ENCODE results near the gene FDX1. TPM values are rescaled to one million over a fixed set of nuclear protein-coding genes. Genes with fewer than 3 reads are reported as not detected.

FDX1 gene
- total RNA-seq, 1 donor from 2014 or later = 9.1 TPM

- Histone ChIP-seq H3K4me1 (peaks cover 13% of the 10 kb centered on the region), H3K27me3 (no peaks in the 10 kb centered on the region), H3K27ac (no peak overlapping the region), H3K36me3 (no peaks in the 10 kb centered on the region), H3K9me3 (no peaks in the 10 kb centered on the region), H3K4me3 (no peak overlapping the region)
- intact Hi-C loops (cut with DNase I) = no loop called here
- DNase-seq (ENCODE audit: extremely low spot score in 2 of 2) = no peak
- TF ChIP-seq, protein P1, sequence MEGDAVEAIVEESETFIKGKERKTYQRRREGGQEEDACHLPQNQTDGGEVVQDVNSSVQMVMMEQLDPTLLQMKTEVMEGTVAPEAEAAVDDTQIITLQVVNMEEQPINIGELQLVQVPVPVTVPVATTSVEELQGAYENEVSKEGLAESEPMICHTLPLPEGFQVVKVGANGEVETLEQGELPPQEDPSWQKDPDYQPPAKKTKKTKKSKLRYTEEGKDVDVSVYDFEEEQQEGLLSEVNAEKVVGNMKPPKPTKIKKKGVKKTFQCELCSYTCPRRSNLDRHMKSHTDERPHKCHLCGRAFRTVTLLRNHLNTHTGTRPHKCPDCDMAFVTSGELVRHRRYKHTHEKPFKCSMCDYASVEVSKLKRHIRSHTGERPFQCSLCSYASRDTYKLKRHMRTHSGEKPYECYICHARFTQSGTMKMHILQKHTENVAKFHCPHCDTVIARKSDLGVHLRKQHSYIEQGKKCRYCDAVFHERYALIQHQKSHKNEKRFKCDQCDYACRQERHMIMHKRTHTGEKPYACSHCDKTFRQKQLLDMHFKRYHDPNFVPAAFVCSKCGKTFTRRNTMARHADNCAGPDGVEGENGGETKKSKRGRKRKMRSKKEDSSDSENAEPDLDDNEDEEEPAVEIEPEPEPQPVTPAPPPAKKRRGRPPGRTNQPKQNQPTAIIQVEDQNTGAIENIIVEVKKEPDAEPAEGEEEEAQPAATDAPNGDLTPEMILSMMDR (IDR thresholded peaks at IDR 0.05) = no peak
- TF ChIP-seq POLR2AphosphoS5 (IDR thresholded peaks at IDR 0.05; ENCODE audit: insufficient read depth in 1 of 2, low read depth in 1 of 2) (no peak), POLR2A (IDR thresholded peaks at IDR 0.05) (no peak)
Measured at GRCh38 chr11:110475671-110476070, 45.9 kb downstream of the FDX1 start.

DNA sequence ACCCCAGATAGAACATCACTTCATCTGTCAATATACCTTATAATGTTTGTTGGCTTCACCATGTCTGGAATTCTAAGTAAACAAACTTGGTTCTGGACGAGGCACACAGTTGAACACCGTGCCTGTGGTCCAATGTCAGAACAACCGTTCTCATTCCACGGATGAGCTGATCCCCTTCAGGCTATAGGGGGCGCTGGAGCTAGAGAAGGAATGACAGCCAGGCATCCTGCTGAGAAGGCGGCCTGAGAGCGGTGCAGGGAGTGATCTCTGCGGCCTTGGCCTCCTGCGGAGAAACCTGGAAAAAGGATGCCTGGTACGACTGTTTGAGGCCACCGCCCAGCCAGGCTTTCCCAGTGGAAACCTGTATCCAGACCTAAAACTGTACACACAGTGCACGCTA lies 48.7 kb downstream of the FDX1 start:
- H3K9me3 ChIP-seq = no peaks in the 10 kb centered on the region
- no peak for DNase-seq (ENCODE audit: extremely low spot score in 2 of 2)
- H3K27ac ChIP-seq = no peak overlapping the region
- H3K27me3 ChIP-seq = no peaks in the 10 kb centered on the region
- intact Hi-C loops (cut with DNase I) = no loop called here
- H3K36me3 ChIP-seq = no peaks in the 10 kb centered on the region
- no peak for TF ChIP-seq POLR2AphosphoS5 (IDR thresholded peaks at IDR 0.05; ENCODE audit: insufficient read depth in 1 of 2, low read depth in 1 of 2)
- TF ChIP-seq, protein P1 (IDR thresholded peaks at IDR 0.05) = no peak
- H3K4me1 ChIP-seq = peaks cover 13% of the 10 kb centered on the region
- no peak overlapping the region for H3K4me3 ChIP-seq

DNA sequence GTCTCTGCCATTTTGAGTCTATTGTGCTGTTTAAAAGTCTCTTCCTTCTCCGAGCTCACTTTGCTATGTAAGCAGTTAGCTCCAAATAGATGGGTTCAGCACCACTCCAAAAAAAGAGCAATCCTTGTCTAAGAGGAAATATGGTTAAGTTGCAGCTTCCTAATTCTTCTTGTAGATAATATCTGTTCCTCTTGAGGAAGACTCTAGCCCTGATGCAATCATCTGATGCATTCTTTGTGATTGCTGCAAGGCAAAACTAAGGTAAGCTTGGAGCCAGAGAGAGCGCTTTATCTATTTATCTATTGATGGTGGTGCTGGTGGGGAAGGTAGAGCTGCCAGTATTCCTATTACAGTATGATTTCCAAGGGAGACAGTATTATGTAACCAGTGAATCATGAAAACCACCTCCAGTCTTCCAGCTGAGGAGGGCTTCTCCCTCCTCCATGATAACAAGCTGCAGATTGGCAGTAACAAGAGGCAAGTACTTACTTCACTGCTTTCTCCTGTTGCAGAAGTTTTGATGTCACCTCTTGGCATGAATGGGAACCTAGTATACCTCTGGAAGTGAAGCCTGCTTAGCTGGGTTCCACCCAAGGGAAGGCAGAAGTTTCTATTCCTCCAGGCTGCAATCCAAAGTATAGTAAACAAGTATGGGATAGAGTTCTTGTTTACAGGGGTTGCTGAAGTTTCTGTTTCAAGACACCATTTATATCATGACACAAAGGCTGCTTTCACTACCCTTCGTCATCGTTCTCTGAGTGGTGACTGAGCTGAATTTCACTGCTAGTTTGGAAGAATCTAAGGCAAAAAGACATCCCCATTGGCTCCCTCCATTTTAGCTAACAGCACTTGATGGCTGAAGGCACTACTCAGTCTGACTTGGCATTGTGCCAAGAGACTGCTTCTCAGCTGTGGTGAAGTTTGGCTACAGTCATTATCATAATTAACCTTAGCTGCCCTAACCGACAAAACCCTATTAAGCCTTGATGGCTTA lies 49.7 kb downstream of the FDX1 start:
- Histone ChIP-seq H3K9me3 (no peaks in the 10 kb centered on the region), H3K4me1 (peaks cover 13% of the 10 kb centered on the region), H3K27ac (peak overlapping the region; percentile 3), H3K36me3 (no peaks in the 10 kb centered on the region), H3K27me3 (no peaks in the 10 kb centered on the region), H3K4me3 (no peak overlapping the region)
- TF ChIP-seq, protein P1 (IDR thresholded peaks at IDR 0.05) = no peak
- TF ChIP-seq POLR2AphosphoS5 (IDR thresholded peaks at IDR 0.05; ENCODE audit: insufficient read depth in 1 of 2, low read depth in 1 of 2) (no peak), POLR2A (IDR thresholded peaks at IDR 0.05) (no peak)
- intact Hi-C loops (cut with DNase I) = no loop called here
- DNase-seq (ENCODE audit: extremely low spot score in 2 of 2) = no peak

GRCh38 chr11:110481523-110481922 lies 51.8 kb downstream of the FDX1 start:
- H3K9me3 ChIP-seq = no peaks in the 10 kb centered on the region
- H3K36me3 ChIP-seq = no peaks in the 10 kb centered on the region
- H3K27ac ChIP-seq = no peak overlapping the region
- no peak overlapping the region for H3K4me3 ChIP-seq
- intact Hi-C loops (cut with DNase I) = no loop called here
- TF ChIP-seq, protein P1 (IDR thresholded peaks at IDR 0.05) = no peak
- TF ChIP-seq POLR2A (IDR thresholded peaks at IDR 0.05) (no peak), POLR2AphosphoS5 (IDR thresholded peaks at IDR 0.05; ENCODE audit: insufficient read depth in 1 of 2, low read depth in 1 of 2) (no peak)
- no peak for DNase-seq (ENCODE audit: extremely low spot score in 2 of 2)
- no peaks in the 10 kb centered on the region for H3K27me3 ChIP-seq
- peaks cover 13% of the 10 kb centered on the region for H3K4me1 ChIP-seq

GRCh38 chr11:110486156-110486555 lies 56.4 kb downstream of the FDX1 start:
- Histone ChIP-seq H3K27me3 (no peaks in the 10 kb centered on the region), H3K36me3 (no peaks in the 10 kb centered on the region), H3K27ac (no peak overlapping the region), H3K9me3 (no peaks in the 10 kb centered on the region), H3K4me3 (no peak overlapping the region), H3K4me1 (no peaks in the 10 kb centered on the region)
- no peak for DNase-seq (ENCODE audit: extremely low spot score in 2 of 2)
- intact Hi-C loops (cut with DNase I) = no loop called here
- no peak for TF ChIP-seq POLR2AphosphoS5 (IDR thresholded peaks at IDR 0.05; ENCODE audit: insufficient read depth in 1 of 2, low read depth in 1 of 2)
- no peak for TF ChIP-seq POLR2A (IDR thresholded peaks at IDR 0.05)
- TF ChIP-seq, protein P1 (IDR thresholded peaks at IDR 0.05) = no peak
